ENCODE data around the gene SWAP70.

Gene SWAP70

GRCh38 chr11:9773524-9773923 is 109.6 kb downstream of the SWAP70 start:
- H3K9ac ChIP-seq (ENCODE audit: low read depth, low read length): no peak overlapping the region
- H3K9me3 ChIP-seq (ENCODE audit: insufficient read depth, low read depth, low read length): no peaks in the 10 kb centered on the region
- H3K36me3 ChIP-seq (ENCODE audit: insufficient read depth, low read depth, low read length): no peaks in the 10 kb centered on the region; the same call in 1 of the 2 replicates
- H3K27ac ChIP-seq (ENCODE audit: low read length): no peak overlapping the region
- H3K4me1 ChIP-seq (ENCODE audit: insufficient read depth, low read length): peaks cover 20% of the 10 kb centered on the region
- H3K27me3 ChIP-seq (ENCODE audit: insufficient read depth, low read length): no peaks in the 10 kb centered on the region
- no peak overlapping the region for H3K4me3 ChIP-seq (ENCODE audit: low read length)

DNA sequence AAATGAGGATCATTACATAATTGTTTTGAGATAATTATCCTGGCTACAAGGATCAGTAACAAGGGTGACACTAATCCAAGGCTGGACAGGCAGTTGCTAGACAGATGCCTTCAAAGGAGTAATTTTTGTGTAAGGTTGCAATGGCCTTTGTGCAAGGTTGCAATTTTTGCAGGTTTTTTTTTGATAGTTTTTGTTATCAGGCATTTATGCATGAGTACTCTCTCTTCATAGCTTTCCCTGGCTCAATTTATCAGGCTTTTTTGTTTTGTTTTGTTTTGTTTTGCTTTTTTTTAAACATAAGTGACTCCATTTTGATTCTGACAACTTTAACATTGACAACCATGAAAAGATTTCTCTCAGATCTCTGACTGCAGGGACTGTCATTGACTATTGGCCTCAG is 110.2 kb downstream of the SWAP70 start:
- no peak overlapping the region for H3K27ac ChIP-seq (ENCODE audit: low read length)
- no peaks in the 10 kb centered on the region; the same call in none of the 2 replicates for H3K36me3 ChIP-seq (ENCODE audit: insufficient read depth, low read depth, low read length)
- no peaks in the 10 kb centered on the region for H3K9me3 ChIP-seq (ENCODE audit: insufficient read depth, low read depth, low read length)
- H3K9ac ChIP-seq (ENCODE audit: low read depth, low read length): no peak overlapping the region
- no peak overlapping the region for H3K4me3 ChIP-seq (ENCODE audit: low read length)
- no peaks in the 10 kb centered on the region for H3K27me3 ChIP-seq (ENCODE audit: insufficient read depth, low read length)
- peaks cover 20% of the 10 kb centered on the region for H3K4me1 ChIP-seq (ENCODE audit: insufficient read depth, low read length)

DNA sequence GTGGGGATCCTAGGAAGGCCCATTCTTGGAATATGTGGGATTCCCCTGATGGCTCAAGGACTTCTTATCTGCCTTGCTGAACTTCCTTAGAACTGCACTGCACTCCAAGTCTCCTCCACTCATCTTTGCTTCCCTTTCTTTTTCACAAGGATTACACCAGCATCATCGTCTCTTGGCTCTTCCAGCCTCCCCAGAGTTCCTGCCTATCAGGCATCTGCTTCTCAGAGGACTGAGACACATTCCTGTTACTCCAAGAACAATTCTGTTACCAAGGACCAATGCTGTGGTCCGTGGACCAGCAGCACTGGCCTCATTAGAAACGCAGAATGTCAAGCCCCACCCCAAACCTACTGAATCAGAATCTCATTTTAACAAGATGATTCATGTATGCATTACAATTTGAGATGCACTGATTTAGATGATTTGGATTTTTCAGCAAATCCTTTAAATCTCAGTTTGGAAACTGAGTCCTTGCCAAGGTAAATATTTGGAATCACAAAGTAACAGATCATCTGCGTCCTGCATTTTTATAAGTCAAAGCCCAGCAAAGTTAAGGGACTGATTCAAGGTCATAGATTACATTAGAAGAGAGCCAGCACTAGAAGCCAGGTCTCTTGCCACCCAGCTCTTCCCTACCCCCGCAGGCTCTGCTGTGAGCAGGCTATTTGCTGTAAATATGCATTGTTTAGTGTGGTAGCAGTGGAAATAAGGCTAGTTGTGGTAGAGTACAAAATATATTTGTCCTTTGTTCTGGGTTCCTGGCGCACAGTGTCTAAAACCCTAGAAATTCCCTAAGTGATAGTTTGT is 110.9 kb downstream of the SWAP70 start:
- no peak overlapping the region for H3K9ac ChIP-seq (ENCODE audit: low read depth, low read length)
- H3K27me3 ChIP-seq (ENCODE audit: insufficient read depth, low read length): no peaks in the 10 kb centered on the region
- H3K4me1 ChIP-seq (ENCODE audit: insufficient read depth, low read length): peaks cover 20% of the 10 kb centered on the region
- no peak overlapping the region for H3K27ac ChIP-seq (ENCODE audit: low read length)
- H3K4me3 ChIP-seq (ENCODE audit: low read length): no peak overlapping the region
- H3K9me3 ChIP-seq (ENCODE audit: insufficient read depth, low read depth, low read length): no peaks in the 10 kb centered on the region
- peaks cover 7% of the 10 kb centered on the region for H3K36me3 ChIP-seq (ENCODE audit: insufficient read depth, low read depth, low read length)

GRCh38 chr11:9775398-9775779 is 111.5 kb downstream of the SWAP70 start:
- 0 out of 2 replicates have a peak overlapping the region, but pooled peaks have one; percentile 41 for H3K4me3 ChIP-seq (ENCODE audit: low read length)
- H3K4me1 ChIP-seq (ENCODE audit: insufficient read depth, low read length): peaks cover 20% of the 10 kb centered on the region
- no peaks in the 10 kb centered on the region for H3K9me3 ChIP-seq (ENCODE audit: insufficient read depth, low read depth, low read length)
- no peak overlapping the region for H3K27ac ChIP-seq (ENCODE audit: low read length)
- peaks cover 13% of the 10 kb centered on the region for H3K36me3 ChIP-seq (ENCODE audit: insufficient read depth, low read depth, low read length)
- H3K9ac ChIP-seq (ENCODE audit: low read depth, low read length): no peak overlapping the region
- H3K27me3 ChIP-seq (ENCODE audit: insufficient read depth, low read length): no peaks in the 10 kb centered on the region

- Histone ChIP-seq H3K27me3 (ENCODE audit: insufficient read depth, low read length) (no peaks in the 10 kb centered on the region), H3K36me3 (ENCODE audit: insufficient read depth, low read depth, low read length) (peaks cover 20% of the 10 kb centered on the region), H3K9ac (ENCODE audit: low read depth, low read length) (no peak overlapping the region), H3K4me1 (ENCODE audit: insufficient read depth, low read length) (peaks cover 20% of the 10 kb centered on the region), H3K27ac (ENCODE audit: low read length) (no peak overlapping the region), H3K9me3 (ENCODE audit: insufficient read depth, low read depth, low read length) (no peaks in the 10 kb centered on the region), H3K4me3 (ENCODE audit: low read length) (no peak overlapping the region)
Observed at GRCh38 chr11:9776203-9776602, 112.3 kb downstream of the SWAP70 start.

DNA sequence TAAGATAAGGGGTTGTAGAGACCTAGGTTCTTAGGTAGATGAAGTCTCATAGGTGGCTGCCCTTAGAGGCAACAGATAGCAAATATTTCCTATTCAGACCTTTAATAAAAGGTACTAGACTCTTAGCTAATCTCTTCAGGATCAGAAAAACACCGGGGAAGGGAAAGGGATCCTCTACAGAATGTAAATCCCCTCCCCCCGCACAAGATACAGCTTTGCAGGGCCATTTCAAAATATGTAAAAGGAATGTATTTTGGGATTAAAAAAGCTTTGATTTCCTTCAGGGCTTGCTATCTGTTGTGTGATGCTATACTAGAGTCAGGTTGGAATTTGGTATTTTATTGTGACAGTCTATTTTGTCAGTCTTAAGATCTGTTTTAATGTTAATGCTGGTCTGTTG is 113.2 kb downstream of the SWAP70 start:
- Histone ChIP-seq H3K36me3 (ENCODE audit: insufficient read depth, low read depth, low read length) (peaks cover 27% of the 10 kb centered on the region), H3K4me3 (ENCODE audit: low read length) (no peak overlapping the region), H3K27me3 (ENCODE audit: insufficient read depth, low read length) (no peaks in the 10 kb centered on the region), H3K9ac (ENCODE audit: low read depth, low read length) (no peak overlapping the region), H3K4me1 (ENCODE audit: insufficient read depth, low read length) (peaks cover 20% of the 10 kb centered on the region), H3K9me3 (ENCODE audit: insufficient read depth, low read depth, low read length) (no peaks in the 10 kb centered on the region), H3K27ac (ENCODE audit: low read length) (no peak overlapping the region)

- no peaks in the 10 kb centered on the region for H3K9me3 ChIP-seq (ENCODE audit: insufficient read depth, low read depth, low read length)
- peaks cover 20% of the 10 kb centered on the region for H3K4me1 ChIP-seq (ENCODE audit: insufficient read depth, low read length)
- no peak overlapping the region for H3K4me3 ChIP-seq (ENCODE audit: low read length)
- H3K9ac ChIP-seq (ENCODE audit: low read depth, low read length): no peak overlapping the region
- H3K36me3 ChIP-seq (ENCODE audit: insufficient read depth, low read depth, low read length): peaks cover 27% of the 10 kb centered on the region
- H3K27ac ChIP-seq (ENCODE audit: low read length): no peak overlapping the region
- H3K27me3 ChIP-seq (ENCODE audit: insufficient read depth, low read length): no peaks in the 10 kb centered on the region
Observed at GRCh38 chr11:9777525-9777924, 113.6 kb downstream of the SWAP70 start.

DNA sequence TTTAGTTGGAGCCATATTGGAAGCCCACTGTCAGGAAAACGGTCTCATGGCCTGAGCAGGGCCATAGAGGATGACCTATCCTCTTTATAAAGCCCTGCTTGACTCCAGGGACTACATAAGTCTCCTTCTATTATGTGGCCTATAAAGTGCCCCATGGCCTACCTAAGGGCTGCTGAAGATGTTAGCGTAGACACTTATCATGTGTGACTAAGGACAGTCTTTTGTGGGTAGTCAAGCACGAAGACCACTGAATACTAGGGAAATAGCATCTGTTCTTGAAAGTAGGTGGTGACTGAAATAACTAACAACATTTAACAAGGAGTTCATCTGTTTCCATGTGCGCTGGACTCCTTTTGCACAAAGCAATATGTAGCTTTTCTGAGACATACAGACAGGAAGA is 117.1 kb downstream of the SWAP70 start:
- Histone ChIP-seq H3K27me3 (ENCODE audit: insufficient read depth, low read length) (no peaks in the 10 kb centered on the region), H3K27ac (ENCODE audit: low read length) (no peak overlapping the region), H3K9ac (ENCODE audit: low read depth, low read length) (no peak overlapping the region), H3K4me1 (ENCODE audit: insufficient read depth, low read length) (peaks cover 5% of the 10 kb centered on the region), H3K9me3 (ENCODE audit: insufficient read depth, low read depth, low read length) (no peaks in the 10 kb centered on the region), H3K36me3 (ENCODE audit: insufficient read depth, low read depth, low read length) (peaks cover 46% of the 10 kb centered on the region), H3K4me3 (ENCODE audit: low read length) (no peak overlapping the region)

- no peak overlapping the region for H3K4me3 ChIP-seq (ENCODE audit: low read length)
- peaks cover 66% of the 10 kb centered on the region for H3K36me3 ChIP-seq (ENCODE audit: insufficient read depth, low read depth, low read length)
- no peak overlapping the region for H3K27ac ChIP-seq (ENCODE audit: low read length)
- no peak overlapping the region for H3K9ac ChIP-seq (ENCODE audit: low read depth, low read length)
- no peaks in the 10 kb centered on the region for H3K9me3 ChIP-seq (ENCODE audit: insufficient read depth, low read depth, low read length)
- H3K27me3 ChIP-seq (ENCODE audit: insufficient read depth, low read length): no peaks in the 10 kb centered on the region
- no peaks in the 10 kb centered on the region for H3K4me1 ChIP-seq (ENCODE audit: insufficient read depth, low read length)
Observed at GRCh38 chr11:9783986-9784385, 120.1 kb downstream of the SWAP70 start.

GRCh38 chr11:9784602-9785315 is 120.9 kb downstream of the SWAP70 start:
- Histone ChIP-seq H3K27me3 (ENCODE audit: insufficient read depth, low read length) (no peaks in the 10 kb centered on the region), H3K9ac (ENCODE audit: low read depth, low read length) (no peak overlapping the region), H3K27ac (ENCODE audit: low read length) (no peak overlapping the region), H3K4me1 (ENCODE audit: insufficient read depth, low read length) (no peaks in the 10 kb centered on the region), H3K4me3 (ENCODE audit: low read length) (no peak overlapping the region), H3K9me3 (ENCODE audit: insufficient read depth, low read depth, low read length) (no peaks in the 10 kb centered on the region), H3K36me3 (ENCODE audit: insufficient read depth, low read depth, low read length) (peaks cover 65% of the 10 kb centered on the region)

- H3K9me3 ChIP-seq (ENCODE audit: insufficient read depth, low read depth, low read length): no peaks in the 10 kb centered on the region
- no peaks in the 10 kb centered on the region for H3K4me1 ChIP-seq (ENCODE audit: insufficient read depth, low read length)
- H3K27ac ChIP-seq (ENCODE audit: low read length): no peak overlapping the region
- peaks cover 49% of the 10 kb centered on the region for H3K36me3 ChIP-seq (ENCODE audit: insufficient read depth, low read depth, low read length)
- no peak overlapping the region for H3K4me3 ChIP-seq (ENCODE audit: low read length)
- H3K9ac ChIP-seq (ENCODE audit: low read depth, low read length): no peak overlapping the region
- no peaks in the 10 kb centered on the region for H3K27me3 ChIP-seq (ENCODE audit: insufficient read depth, low read length)
Observed at GRCh38 chr11:9787260-9787659, 123.4 kb downstream of the SWAP70 start.

DNA sequence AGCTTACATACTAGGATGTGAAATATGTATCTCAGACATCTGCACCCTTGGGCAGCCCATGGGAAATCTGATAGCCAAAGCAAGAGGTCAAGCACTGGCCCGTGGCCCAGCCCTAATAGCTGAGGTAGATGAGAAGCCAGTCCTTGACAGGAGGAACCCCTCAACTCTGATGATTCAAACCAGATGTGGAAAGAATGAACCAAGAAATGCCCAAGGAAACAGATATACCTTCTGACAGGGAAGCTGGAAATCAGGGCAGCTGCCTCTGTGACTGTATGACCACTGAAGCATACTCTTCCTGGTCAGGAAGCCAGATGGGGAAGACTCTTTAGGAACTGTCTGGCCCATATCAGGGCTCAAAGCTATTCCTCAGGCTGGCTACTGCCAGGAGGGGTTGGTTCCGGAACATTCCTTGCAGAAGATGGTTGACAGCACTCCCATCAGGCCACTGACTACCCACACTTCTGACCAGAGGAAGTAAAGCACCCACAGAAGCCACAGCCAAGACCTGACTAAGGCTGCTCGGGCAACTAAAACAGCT is 124.2 kb downstream of the SWAP70 start:
- H3K4me3 ChIP-seq (ENCODE audit: low read length): no peak overlapping the region
- H3K4me1 ChIP-seq (ENCODE audit: insufficient read depth, low read length): no peaks in the 10 kb centered on the region
- no peaks in the 10 kb centered on the region for H3K27me3 ChIP-seq (ENCODE audit: insufficient read depth, low read length)
- H3K36me3 ChIP-seq (ENCODE audit: insufficient read depth, low read depth, low read length): peaks cover 48% of the 10 kb centered on the region
- no peaks in the 10 kb centered on the region for H3K9me3 ChIP-seq (ENCODE audit: insufficient read depth, low read depth, low read length)
- H3K9ac ChIP-seq (ENCODE audit: low read depth, low read length): no peak overlapping the region
- H3K27ac ChIP-seq (ENCODE audit: low read length): no peak overlapping the region
